Activated T-helper 1 cell treated with anti-CD3 and anti-CD28 coated beads, Interleukin-12 subunit alpha, Interleukin-12 subunit beta, Interleukin-2, Interleukin-4 antibody, amounts not matched to agents 30 ng/mL and 10 ng/mL and 1 ng/mL, durations not matched to agents 14 hours and 24 hours and 36 hours (primary cell): ENCODE measurements around the gene PMFBP1. TPM values are rescaled to one million over a fixed set of nuclear protein-coding genes. Genes with fewer than 3 reads are reported as not detected.

Experiments
- DNase-seq: peaks from one replicate; pipeline ENCODE4 v3.0.0; 2021; ENCODE audit warnings: low spot score
- H3K27ac Mint-ChIP-seq: one replicate; pipeline ENCODE4 v1.8.0; 2021; ENCODE audit warnings: mild to moderate bottlenecking, mixed read lengths
- H3K27me3 Mint-ChIP-seq: one replicate; pipeline ENCODE4 v1.8.0; 2022; ENCODE audit warnings: mild to moderate bottlenecking, moderate library complexity, mixed read lengths; ENCODE audit not compliant: insufficient read depth
- H3K36me3 Mint-ChIP-seq: one replicate; pipeline ENCODE4 v1.8.0; 2021; ENCODE audit warnings: low read depth, mixed read lengths
- H3K4me1 Mint-ChIP-seq: one replicate; pipeline ENCODE4 v1.8.0; 2021; ENCODE audit warnings: low read depth, mixed read lengths
- H3K4me3 Mint-ChIP-seq: one replicate; pipeline ENCODE4 v1.8.0; 2021; ENCODE audit warnings: mild to moderate bottlenecking, moderate library complexity, mixed read lengths
- H3K9me3 Mint-ChIP-seq: one replicate; pipeline ENCODE4 v1.8.0; 2021; ENCODE audit warnings: mixed read lengths
- intact Hi-C: fragments of 100-400 bp; cut with micrococcal nuclease; formaldehyde crosslinking; loops from one replicate; pipeline ENCODE4 v1.15.1; 2024
- total RNA-seq: library from RNA; stranded (reverse); gene quantifications from 2 replicates; pipeline ENCODE4 v1.2.3, GENCODE V29; 2022

Gene PMFBP1
- total RNA-seq, 1 donor from 2014 or later: 0.39 TPM

- intact Hi-C loops: no loop called here
- no peak overlapping the region for H3K27ac Mint-ChIP-seq
- no peak overlapping the region for H3K4me3 Mint-ChIP-seq
- H3K27me3 Mint-ChIP-seq: peaks cover 1% of the 10 kb centered on the region
- no peak for DNase-seq
- H3K36me3 Mint-ChIP-seq: no peaks in the 10 kb centered on the region
- no peaks in the 10 kb centered on the region for H3K9me3 Mint-ChIP-seq
- H3K4me1 Mint-ChIP-seq: no peaks in the 10 kb centered on the region
Measured at GRCh38 chr16:72137380-72138063, 34.4 kb downstream of the PMFBP1 start.

GRCh38 chr16:72134507-72134906 is 37.4 kb downstream of the PMFBP1 start:
- peaks cover 5% of the 10 kb centered on the region for H3K27me3 Mint-ChIP-seq
- intact Hi-C loops: no loop called here
- no peak overlapping the region for H3K27ac Mint-ChIP-seq
- H3K4me3 Mint-ChIP-seq: no peak overlapping the region
- H3K4me1 Mint-ChIP-seq: no peaks in the 10 kb centered on the region
- no peak for DNase-seq
- no peaks in the 10 kb centered on the region for H3K9me3 Mint-ChIP-seq
- no peaks in the 10 kb centered on the region for H3K36me3 Mint-ChIP-seq

- Mint-ChIP-seq H3K4me3 (no peak overlapping the region), H3K27me3 (peaks cover 5% of the 10 kb centered on the region), H3K36me3 (no peaks in the 10 kb centered on the region), H3K27ac (no peak overlapping the region), H3K4me1 (no peaks in the 10 kb centered on the region), H3K9me3 (no peaks in the 10 kb centered on the region)
- intact Hi-C loops: no loop called here
- DNase-seq: no peak
Measured at GRCh38 chr16:72132726-72133125, 39.2 kb downstream of the PMFBP1 start.

- H3K9me3 Mint-ChIP-seq: no peaks in the 10 kb centered on the region
- intact Hi-C loops: no loop called here
- H3K4me3 Mint-ChIP-seq: no peak overlapping the region
- no peaks in the 10 kb centered on the region for H3K4me1 Mint-ChIP-seq
- H3K27ac Mint-ChIP-seq: no peak overlapping the region
- no peak for DNase-seq
- H3K27me3 Mint-ChIP-seq: peaks cover 5% of the 10 kb centered on the region
- no peaks in the 10 kb centered on the region for H3K36me3 Mint-ChIP-seq
Measured at GRCh38 chr16:72131036-72131435, 40.9 kb downstream of the PMFBP1 start.

GRCh38 chr16:72129976-72130656 is 41.8 kb downstream of the PMFBP1 start:
- DNase-seq: no peak

GRCh38 chr16:72128701-72129100 is 43.3 kb downstream of the PMFBP1 start:
- intact Hi-C loops: loop anchor here (5.0 kb wide), 1 partner anchor 1069 kb away; no protein-coding TSS in a partner anchor
- no peak overlapping the region for H3K4me3 Mint-ChIP-seq

More at GRCh38 chr16:72129976-72130656, 41.8 kb downstream of the PMFBP1 start:
- Mint-ChIP-seq H3K27me3 (peaks cover 5% of the 10 kb centered on the region), H3K27ac (no peak overlapping the region), H3K4me3 (no peak overlapping the region), H3K4me1 (no peaks in the 10 kb centered on the region), H3K9me3 (no peaks in the 10 kb centered on the region), H3K36me3 (no peaks in the 10 kb centered on the region)
- intact Hi-C loops: loop anchor here (5.0 kb wide), 1 partner anchor 1067 kb away; no protein-coding TSS in a partner anchor

GRCh38 chr16:72126429-72126765 is 45.6 kb downstream of the PMFBP1 start:
- intact Hi-C loops: loop anchor here (5.0 kb wide), 1 partner anchor 1071 kb away; no protein-coding TSS in a partner anchor
- Mint-ChIP-seq H3K9me3 (no peaks in the 10 kb centered on the region), H3K27ac (no peak overlapping the region), H3K36me3 (no peaks in the 10 kb centered on the region), H3K4me1 (no peaks in the 10 kb centered on the region), H3K4me3 (no peak overlapping the region), H3K27me3 (peaks cover 10% of the 10 kb centered on the region)
- no peak for DNase-seq

More at GRCh38 chr16:72128701-72129100, 43.3 kb downstream of the PMFBP1 start:
- Mint-ChIP-seq H3K36me3 (no peaks in the 10 kb centered on the region), H3K27ac (no peak overlapping the region), H3K27me3 (peaks cover 5% of the 10 kb centered on the region), H3K4me1 (no peaks in the 10 kb centered on the region), H3K9me3 (no peaks in the 10 kb centered on the region)
- DNase-seq: no peak

GRCh38 chr16:72125635-72126428 is 46.1 kb downstream of the PMFBP1 start:
- H3K36me3 Mint-ChIP-seq: no peaks in the 10 kb centered on the region
- peaks cover 10% of the 10 kb centered on the region for H3K27me3 Mint-ChIP-seq
- H3K4me1 Mint-ChIP-seq: no peaks in the 10 kb centered on the region
- H3K27ac Mint-ChIP-seq: no peak overlapping the region
- no peak overlapping the region for H3K4me3 Mint-ChIP-seq
- no peaks in the 10 kb centered on the region for H3K9me3 Mint-ChIP-seq
- intact Hi-C loops: loop anchor here (5.0 kb wide), 1 partner anchor 1071 kb away; no protein-coding TSS in a partner anchor
- DNase-seq: no peak

- H3K27ac Mint-ChIP-seq: no peak overlapping the region
- H3K27me3 Mint-ChIP-seq: peaks cover 9% of the 10 kb centered on the region
- no peaks in the 10 kb centered on the region for H3K9me3 Mint-ChIP-seq
- no peak overlapping the region for H3K4me3 Mint-ChIP-seq
- H3K4me1 Mint-ChIP-seq: no peaks in the 10 kb centered on the region
- H3K36me3 Mint-ChIP-seq: no peaks in the 10 kb centered on the region
- peak; percentile 39 for DNase-seq
- intact Hi-C loops: loop anchor here (5.0 kb wide), 1 partner anchor 1072 kb away; no protein-coding TSS in a partner anchor
Measured at GRCh38 chr16:72124761-72125634, 47.0 kb downstream of the PMFBP1 start.

- Mint-ChIP-seq H3K9me3 (no peaks in the 10 kb centered on the region), H3K27me3 (peaks cover 7% of the 10 kb centered on the region), H3K4me1 (no peaks in the 10 kb centered on the region), H3K27ac (no peak overlapping the region), H3K36me3 (no peaks in the 10 kb centered on the region), H3K4me3 (no peak overlapping the region)
- intact Hi-C loops: no loop called here
- no peak for DNase-seq
Measured at GRCh38 chr16:72124148-72124547, 47.8 kb downstream of the PMFBP1 start.

GRCh38 chr16:72123426-72123825 is 48.5 kb downstream of the PMFBP1 start:
- DNase-seq: no peak
- Mint-ChIP-seq H3K4me3 (no peak overlapping the region), H3K27me3 (peaks cover 7% of the 10 kb centered on the region), H3K4me1 (no peaks in the 10 kb centered on the region), H3K27ac (no peak overlapping the region), H3K9me3 (no peaks in the 10 kb centered on the region), H3K36me3 (no peaks in the 10 kb centered on the region)
- intact Hi-C loops: no loop called here

- DNase-seq: no peak
- no peaks in the 10 kb centered on the region for H3K9me3 Mint-ChIP-seq
- no peaks in the 10 kb centered on the region for H3K36me3 Mint-ChIP-seq
- peaks cover 7% of the 10 kb centered on the region for H3K27me3 Mint-ChIP-seq
- no peaks in the 10 kb centered on the region for H3K4me1 Mint-ChIP-seq
- H3K4me3 Mint-ChIP-seq: no peak overlapping the region
- H3K27ac Mint-ChIP-seq: no peak overlapping the region
- intact Hi-C loops: no loop called here
Measured at GRCh38 chr16:72122916-72123315, 49.0 kb downstream of the PMFBP1 start.
